Hepatic stellate cell (primary cell): ENCODE measurements around the gene DNHD1.
A peak's percentile ranks its signal among the peaks of the same experiment; 100 is the strongest.

Experiments
- DNase-seq: peaks from one replicate; pipeline ENCODE4 v3.0.0; 2011; ENCODE audit warnings: low spot score

The DNHD1 gene

GRCh38 chr11:6594142-6594768 lies 97.2 kb downstream of the DNHD1 start:
- DNase-seq = no peak

- DNase-seq = no peak
Observed at GRCh38 chr11:6596239-6596877, 99.3 kb downstream of the DNHD1 start.

GRCh38 chr11:6598555-6598954 lies 101.5 kb downstream of the DNHD1 start:
- no peak for DNase-seq

- no peak for DNase-seq
Observed at GRCh38 chr11:6599449-6599848, 102.4 kb downstream of the DNHD1 start.

- no peak for DNase-seq
Observed at GRCh38 chr11:6599881-6600390, 102.9 kb downstream of the DNHD1 start.

- DNase-seq = no peak
Observed at GRCh38 chr11:6601041-6601461, 104.0 kb downstream of the DNHD1 start.

GRCh38 chr11:6602096-6602940 lies 105.2 kb downstream of the DNHD1 start:
- DNase-seq = no peak

- DNase-seq = peak; percentile 94
Observed at GRCh38 chr11:6603287-6604080, 106.4 kb downstream of the DNHD1 start, which contains the start of the genes ILK and RRP8. Gene ILK, plus strand, starts transcription at chr11:6603774. Its CDS starts 498 bp downstream, at chr11:6604272. Gene RRP8, minus strand, starts transcription at chr11:6603616. Its CDS starts 114 bp downstream, at chr11:6603502.

- DNase-seq = peak; percentile 78
Observed at GRCh38 chr11:6604081-6604626, 107.1 kb downstream of the DNHD1 start.

GRCh38 chr11:6604790-6605189 lies 107.7 kb downstream of the DNHD1 start:
- no peak for DNase-seq

GRCh38 chr11:6606471-6607189 lies 109.5 kb downstream of the DNHD1 start:
- DNase-seq = peak; percentile 96

GRCh38 chr11:6607190-6607795 lies 110.2 kb downstream of the DNHD1 start:
- DNase-seq = no peak

GRCh38 chr11:6608011-6608410 lies 110.9 kb downstream of the DNHD1 start:
- no peak for DNase-seq

GRCh38 chr11:6608726-6609501 lies 111.8 kb downstream of the DNHD1 start:
- no peak for DNase-seq

GRCh38 chr11:6609502-6610015 lies 112.5 kb downstream of the DNHD1 start:
- no peak for DNase-seq

- DNase-seq = no peak
Observed at GRCh38 chr11:6610591-6610990, 113.5 kb downstream of the DNHD1 start.

- no peak for DNase-seq
Observed at GRCh38 chr11:6611092-6611962, 114.2 kb downstream of the DNHD1 start.

GRCh38 chr11:6611963-6612212 lies 114.8 kb downstream of the DNHD1 start:
- no peak for DNase-seq
